Measurements from ENCODE around the gene TBC1D16. TPM values are rescaled to one million over a fixed set of nuclear protein-coding genes. Genes with fewer than 3 reads are reported as not detected.

The TBC1D16 gene
- total and polyA plus RNA-seq, 2 experiments from 2014 or later = 9.2 to 22.4 TPM

DNA sequence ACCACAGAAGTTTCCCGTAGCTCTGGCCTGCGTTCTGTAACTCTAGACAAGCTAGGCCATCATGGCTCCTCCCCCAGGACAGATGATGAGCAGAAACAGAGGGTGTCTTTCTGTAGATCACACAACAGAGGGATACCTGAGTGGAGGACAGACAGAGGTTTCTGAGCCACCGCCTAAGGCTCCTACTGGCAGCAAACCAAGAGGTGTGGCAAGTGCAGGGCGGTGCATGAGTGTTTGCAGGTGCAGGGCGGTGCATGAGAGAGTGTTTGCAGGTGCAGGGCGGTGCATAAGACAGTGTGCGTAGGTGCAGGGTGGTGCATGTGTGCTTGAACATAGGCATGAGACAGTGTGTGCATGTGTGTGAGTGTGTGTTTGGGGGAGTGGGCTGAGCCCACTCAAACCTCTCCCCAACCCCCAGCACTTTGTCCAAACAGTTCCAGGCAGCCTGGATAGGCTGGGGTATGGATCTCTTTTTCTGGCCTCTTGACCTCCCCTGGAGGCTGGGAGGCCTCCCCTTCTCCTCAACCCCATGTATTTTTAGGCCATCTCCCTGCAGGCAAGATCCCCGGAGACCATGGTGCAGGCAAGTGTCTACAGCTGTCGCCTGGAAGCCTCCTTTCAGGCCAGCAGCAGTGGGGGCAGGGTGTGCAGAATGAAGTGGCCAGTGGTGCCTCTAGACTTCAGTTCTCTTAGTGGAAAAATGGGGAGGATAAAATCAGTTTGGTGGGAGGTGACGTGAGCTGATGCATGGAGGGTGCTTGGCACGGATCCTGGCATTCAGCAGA, 143.0 kb downstream of the TBC1D16 start:
- WGBS, 2 experiments (ENCODE audit: low coverage in 1 of 2, low lambda C conversion rate in 2 of 2, missing lambda C conversion rate in 2 of 2) = 34 to 36% methylated on average over 11 of the region's 11 CpGs
- H4K20me1 ChIP-seq (ENCODE audit: insufficient read depth) = no peaks in the 10 kb centered on the region
- in situ Hi-C loops (cut with MboI) = no loop called here
- no peak for TF ChIP-seq EZH2phosphoT487 (IDR thresholded peaks at IDR 0.05; ENCODE audit: insufficient read depth, low read depth)
- no peak for TF ChIP-seq EZH2 (IDR thresholded peaks at IDR 0.05; ENCODE audit: insufficient read depth, poor library complexity, severe bottlenecking)
- H3K4me1 ChIP-seq (ENCODE audit: insufficient read depth) = no peaks in the 10 kb centered on the region
- H3K79me2 ChIP-seq (ENCODE audit: insufficient read depth) = no peaks in the 10 kb centered on the region
- H3K27me3 ChIP-seq (replicated peaks; ENCODE audit: insufficient read depth) = peaks cover 23% of the 10 kb centered on the region
- DNase-seq = no peak
- no peaks in the 10 kb centered on the region for H3F3A ChIP-seq (ENCODE audit: insufficient read depth)
- H3K9ac ChIP-seq = no peak overlapping the region
- no peaks in the 10 kb centered on the region for H3K36me3 ChIP-seq (ENCODE audit: low read depth)
- H3K4me2 ChIP-seq (ENCODE audit: unreplicated experiment) = no peak overlapping the region
- no peaks in the 10 kb centered on the region for H3K9me2 ChIP-seq (ENCODE audit: insufficient read depth)
- H2AFZ ChIP-seq = no peak overlapping the region
- no peak overlapping the region for H3K4me3 ChIP-seq
- no peak overlapping the region for H3K27ac ChIP-seq
- no peaks in the 10 kb centered on the region for H3K9me3 ChIP-seq (ENCODE audit: low read depth)

DNA sequence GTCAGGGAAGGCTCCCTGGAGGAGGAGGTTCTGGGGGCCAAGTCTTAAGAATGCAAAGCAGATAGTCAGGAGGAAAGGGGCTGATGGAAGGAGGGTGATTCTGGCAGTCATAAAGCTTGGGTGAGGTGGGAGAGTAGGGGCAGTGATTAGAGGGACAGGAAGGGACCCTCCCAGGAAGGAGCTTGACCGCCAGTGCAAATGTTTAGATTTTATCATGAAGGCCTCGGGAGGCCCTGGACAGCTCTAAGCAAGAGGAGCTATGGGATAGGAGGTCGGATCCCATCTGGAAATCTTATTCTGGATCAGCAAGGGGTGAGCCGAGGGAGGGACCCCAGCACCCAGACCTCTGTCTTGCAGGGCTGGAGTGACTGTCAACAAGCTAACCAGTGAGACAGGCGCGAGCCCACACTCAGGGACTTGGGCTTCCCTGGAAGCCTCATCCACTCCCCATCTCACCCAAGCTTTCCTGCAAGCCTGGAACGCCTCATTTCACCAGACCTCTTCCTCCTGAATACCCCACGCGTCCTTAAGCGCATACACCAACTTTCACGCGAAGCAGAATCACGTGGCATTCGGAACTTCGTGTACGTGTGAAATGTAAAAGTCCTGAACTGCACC, 144.4 kb downstream of the TBC1D16 start:
- no peak for DNase-seq
- TF ChIP-seq EZH2phosphoT487 (IDR thresholded peaks at IDR 0.05; ENCODE audit: insufficient read depth, low read depth) (no peak), EZH2 (IDR thresholded peaks at IDR 0.05; ENCODE audit: insufficient read depth, poor library complexity, severe bottlenecking) (no peak)
- H3F3A ChIP-seq (ENCODE audit: insufficient read depth) = no peaks in the 10 kb centered on the region
- H3K79me2 ChIP-seq (ENCODE audit: insufficient read depth) = no peaks in the 10 kb centered on the region
- in situ Hi-C loops (cut with MboI) = no loop called here
- no peaks in the 10 kb centered on the region for H3K9me3 ChIP-seq (ENCODE audit: low read depth)
- H3K27ac ChIP-seq = no peak overlapping the region
- H4K20me1 ChIP-seq (ENCODE audit: insufficient read depth) = no peaks in the 10 kb centered on the region
- H3K36me3 ChIP-seq (ENCODE audit: low read depth) = no peaks in the 10 kb centered on the region
- no peaks in the 10 kb centered on the region for H3K9me2 ChIP-seq (ENCODE audit: insufficient read depth)
- 66 to 69% methylated on average over 16 of the region's 16 CpGs for WGBS, 2 experiments (ENCODE audit: low coverage in 1 of 2, low lambda C conversion rate in 2 of 2, missing lambda C conversion rate in 2 of 2)
- no peaks in the 10 kb centered on the region for H3K4me1 ChIP-seq (ENCODE audit: insufficient read depth)
- H3K27me3 ChIP-seq (replicated peaks; ENCODE audit: insufficient read depth) = peaks cover 23% of the 10 kb centered on the region
- H3K9ac ChIP-seq = no peak overlapping the region
- no peak overlapping the region for H3K4me2 ChIP-seq (ENCODE audit: unreplicated experiment)
- no peak overlapping the region for H3K4me3 ChIP-seq
- no peak overlapping the region for H2AFZ ChIP-seq

DNA sequence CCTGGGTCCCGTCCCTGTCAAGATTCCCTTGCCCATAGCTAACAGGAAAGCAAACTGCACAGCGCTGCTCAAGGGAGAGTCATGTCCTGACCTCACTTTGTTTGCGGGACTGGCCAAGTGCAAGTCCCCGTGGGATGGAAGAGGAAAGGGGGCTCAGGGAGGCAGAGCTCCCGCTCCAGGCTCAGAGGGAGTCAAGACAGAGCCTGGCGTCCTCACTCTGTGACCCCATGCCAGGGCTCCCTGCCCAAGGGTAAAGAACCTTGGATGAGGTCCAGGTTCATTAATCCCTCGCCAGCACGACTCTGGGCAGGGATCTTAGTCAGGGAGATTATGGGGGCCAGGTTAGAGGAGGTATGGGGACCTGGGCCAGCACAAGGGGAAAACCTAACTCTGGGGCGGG, 145.0 kb downstream of the TBC1D16 start:
- Histone ChIP-seq H3K9me2 (ENCODE audit: insufficient read depth) (no peaks in the 10 kb centered on the region), H3K4me3 (no peak overlapping the region), H3K79me2 (ENCODE audit: insufficient read depth) (no peaks in the 10 kb centered on the region), H3K27ac (no peak overlapping the region), H3K4me1 (ENCODE audit: insufficient read depth) (no peaks in the 10 kb centered on the region), H2AFZ (no peak overlapping the region), H4K20me1 (ENCODE audit: insufficient read depth) (no peaks in the 10 kb centered on the region), H3K36me3 (ENCODE audit: low read depth) (no peaks in the 10 kb centered on the region), H3K9me3 (ENCODE audit: low read depth) (no peaks in the 10 kb centered on the region), H3K9ac (no peak overlapping the region), H3K27me3 (replicated peaks; ENCODE audit: insufficient read depth) (peaks cover 23% of the 10 kb centered on the region), H3F3A (ENCODE audit: insufficient read depth) (no peaks in the 10 kb centered on the region), H3K4me2 (ENCODE audit: unreplicated experiment) (no peak overlapping the region)
- in situ Hi-C loops (cut with MboI) = no loop called here
- no peak for TF ChIP-seq EZH2phosphoT487 (IDR thresholded peaks at IDR 0.05; ENCODE audit: insufficient read depth, low read depth)
- TF ChIP-seq EZH2 (IDR thresholded peaks at IDR 0.05; ENCODE audit: insufficient read depth, poor library complexity, severe bottlenecking) = no peak
- WGBS, 2 experiments (ENCODE audit: low coverage in 1 of 2, low lambda C conversion rate in 2 of 2, missing lambda C conversion rate in 2 of 2) = 39 to 42% methylated on average over 9 of the region's 9 CpGs
- no peak for DNase-seq

DNA sequence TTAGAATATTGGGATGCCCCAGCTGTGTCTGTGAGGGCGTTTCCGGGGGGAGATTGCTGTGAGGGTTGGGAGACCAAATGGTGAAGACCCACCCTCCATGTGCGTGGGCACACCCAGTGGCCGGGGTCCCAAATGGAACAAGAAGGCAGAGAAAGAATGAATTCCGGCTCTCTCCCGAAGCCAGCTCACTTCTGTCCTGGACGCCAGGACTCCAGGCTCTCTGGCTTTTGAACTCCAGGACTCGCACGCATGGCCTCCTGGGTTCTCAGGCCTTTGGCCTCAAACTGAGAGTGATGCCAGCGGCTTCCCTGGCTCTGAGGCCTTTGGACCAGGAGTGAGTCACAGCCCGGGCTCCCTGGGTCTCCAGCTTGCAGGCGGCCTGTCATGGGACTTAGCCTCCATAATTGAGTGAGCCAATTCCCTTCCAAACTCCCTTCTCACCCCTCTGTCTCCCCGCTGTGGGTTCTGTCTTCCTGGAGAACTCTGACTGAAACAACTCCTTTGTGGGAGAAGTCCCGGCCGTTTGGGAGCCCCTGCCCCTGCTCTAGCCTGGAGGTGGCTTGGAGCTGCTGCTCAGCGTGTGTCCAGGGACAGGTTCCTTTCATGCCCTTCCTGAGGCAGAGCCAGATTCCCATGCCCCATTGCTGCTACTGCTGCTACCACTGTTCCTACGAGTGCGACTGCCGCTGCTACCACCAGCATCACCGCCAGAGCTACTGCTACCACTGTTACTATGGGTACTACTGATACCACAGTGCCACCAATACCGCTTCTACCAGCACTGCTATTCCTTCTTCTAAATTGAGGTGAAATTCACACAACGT, 146.6 kb downstream of the TBC1D16 start:
- no peaks in the 10 kb centered on the region for H3F3A ChIP-seq (ENCODE audit: insufficient read depth)
- no peaks in the 10 kb centered on the region for H3K9me2 ChIP-seq (ENCODE audit: insufficient read depth)
- H4K20me1 ChIP-seq (ENCODE audit: insufficient read depth) = no peaks in the 10 kb centered on the region
- in situ Hi-C loops (cut with MboI) = no loop called here
- no peaks in the 10 kb centered on the region for H3K36me3 ChIP-seq (ENCODE audit: low read depth)
- H3K4me1 ChIP-seq (ENCODE audit: insufficient read depth) = no peaks in the 10 kb centered on the region
- no peak overlapping the region for H3K4me2 ChIP-seq (ENCODE audit: unreplicated experiment)
- TF ChIP-seq EZH2phosphoT487 (IDR thresholded peaks at IDR 0.05; ENCODE audit: insufficient read depth, low read depth) (no peak), EZH2 (IDR thresholded peaks at IDR 0.05; ENCODE audit: insufficient read depth, poor library complexity, severe bottlenecking) (no peak)
- H3K9me3 ChIP-seq (ENCODE audit: low read depth) = no peaks in the 10 kb centered on the region
- H3K27ac ChIP-seq = no peak overlapping the region
- WGBS, 2 experiments (ENCODE audit: low coverage in 1 of 2, low lambda C conversion rate in 2 of 2, missing lambda C conversion rate in 2 of 2) = 68 to 71% methylated on average over 22 of the region's 22 CpGs
- no peak for DNase-seq
- no peak overlapping the region for H2AFZ ChIP-seq
- no peaks in the 10 kb centered on the region for H3K79me2 ChIP-seq (ENCODE audit: insufficient read depth)
- H3K4me3 ChIP-seq = no peak overlapping the region
- H3K9ac ChIP-seq = no peak overlapping the region
- peaks cover 23% of the 10 kb centered on the region for H3K27me3 ChIP-seq (replicated peaks; ENCODE audit: insufficient read depth)

Data from GM23248 (cell line).